IMR-90 (cell line): ENCODE data around the gene SPINT2. TPM values are rescaled to one million over a fixed set of nuclear protein-coding genes. Genes with fewer than 3 reads are reported as not detected.

ENCODE experiments used
- ATAC-seq: fragments of 200-7000 bp; cut with Tn5 transposase; 2 replicates; pipeline ENCODE4 v1.9.1; 2020; ENCODE audit warnings: low read depth, mild to moderate bottlenecking, moderate library complexity
- BruUV-seq: library from RNA; stranded (reverse); fragments of 400-500 nt; replicated peaks from 2 replicates; lab custom pipeline; 2021; lab: Mats Ljungman, UMichigan
- CTCF ChIA-PET: fragments of 300-600 bp; formaldehyde crosslinking; extraction: SDS; loops from one replicate; lab custom pipeline; 2021; ENCODE audit warnings: antibody characterized with exemption; lab: Yijun Ruan, JAX
- POLR2A ChIA-PET: fragments of 300-600 bp; sonication (Branson Sonifier 250); formaldehyde crosslinking; loops from one replicate; lab custom pipeline; 2022; ENCODE audit warnings: antibody characterized with exemption; ENCODE audit not compliant: unreplicated experiment; lab: Charles Lee
- DNase-seq: peaks from one replicate; pipeline ENCODE4 v3.0.0; 2013
- H2AFZ ChIP-seq: replicated peaks from 2 replicates; pipeline ENCODE3; 2013; ENCODE audit warnings: low read length, mild to moderate bottlenecking; ENCODE audit not compliant: poor library complexity
- H2AK5ac ChIP-seq: 2 replicates; pipeline ENCODE4 v1.6.1; 2013; ENCODE audit warnings: low read depth, low read length, inconsistent platforms
- H2AK9ac ChIP-seq: replicated peaks from 2 replicates; pipeline ENCODE3; 2013; ENCODE audit warnings: mild to moderate bottlenecking, low read depth, low read length, moderate library complexity; ENCODE audit not compliant: poor library complexity
- H2BK120ac ChIP-seq: 2 replicates; pipeline ENCODE4 v1.6.1; 2013; ENCODE audit warnings: low read depth, low read length, inconsistent platforms
- H2BK15ac ChIP-seq: 3 replicates; pipeline ENCODE4 v1.6.1; 2013; ENCODE audit warnings: low read depth, low read length, inconsistent platforms
- H2BK20ac ChIP-seq: 2 replicates; pipeline ENCODE4 v1.6.1; 2013; ENCODE audit warnings: low read depth, mild to moderate bottlenecking, inconsistent platforms, low read length, moderate library complexity
- H2BK5ac ChIP-seq: 2 replicates; pipeline ENCODE4 v1.6.1; 2013; ENCODE audit warnings: mild to moderate bottlenecking, low read depth, low read length, inconsistent platforms; ENCODE audit not compliant: poor library complexity, severe bottlenecking
- H3K14ac ChIP-seq: replicated peaks from 2 replicates; pipeline ENCODE4 v1.6.1; 2013; ENCODE audit warnings: low read depth, low read length, inconsistent platforms
- H3K18ac ChIP-seq: 2 replicates; pipeline ENCODE4 v1.6.1; 2013; ENCODE audit warnings: low read depth, low read length, control low read depth
- H3K23ac ChIP-seq: 2 replicates; pipeline ENCODE4 v1.6.1; 2013; ENCODE audit warnings: low read depth, low read length, inconsistent platforms
- H3K27ac ChIP-seq: 2 replicates; pipeline ENCODE4 v1.5.1; 2013; ENCODE audit warnings: mild to moderate bottlenecking, control low read depth, low read length; ENCODE audit not compliant: insufficient read depth
- H3K27me3 ChIP-seq: 2 replicates; pipeline ENCODE4 v1.6.1; 2013; ENCODE audit warnings: low read length; ENCODE audit not compliant: control insufficient read depth, insufficient read depth
- H3K36me3 ChIP-seq: 2 replicates; pipeline ENCODE4 v1.6.1; 2013; ENCODE audit warnings: low read length, mixed read lengths; ENCODE audit not compliant: control insufficient read depth, insufficient read depth
- H3K4ac ChIP-seq: 2 replicates; pipeline ENCODE4 v1.6.1; 2013; ENCODE audit warnings: low read depth, low read length, inconsistent platforms
- H3K4me1 ChIP-seq: 2 replicates; pipeline ENCODE4 v1.6.1; 2013; ENCODE audit warnings: low read length, mixed read lengths; ENCODE audit not compliant: control insufficient read depth, insufficient read depth
- H3K4me2 ChIP-seq: 2 replicates; pipeline ENCODE4 v1.6.1; 2013; ENCODE audit warnings: low read depth, mild to moderate bottlenecking, control low read depth, low read length, moderate library complexity
- H3K4me3 ChIP-seq: 2 replicates; pipeline ENCODE4 v1.5.1; 2013; ENCODE audit warnings: low read depth, mild to moderate bottlenecking, control low read depth, low read length, moderate library complexity; ENCODE audit not compliant: insufficient read depth
- H3K56ac ChIP-seq: 2 replicates; pipeline ENCODE4 v1.6.1; 2013; ENCODE audit warnings: low read length, inconsistent platforms; ENCODE audit not compliant: insufficient read depth; ENCODE audit errors: extremely low read depth
- H3K79me1 ChIP-seq, 2 experiments: 2 replicates each; pipeline ENCODE4 v1.6.1; 2013; ENCODE audit warnings: low read length in 2 of 2, inconsistent platforms in 1 of 2, low read depth in 1 of 2
- H3K9ac ChIP-seq: 2 replicates; pipeline ENCODE4 v1.6.1; 2013; ENCODE audit warnings: low read depth, low read length, control low read depth
- H3K9me1 ChIP-seq: 2 replicates; pipeline ENCODE4 v1.6.1; 2013; ENCODE audit warnings: low read length, inconsistent platforms; ENCODE audit not compliant: insufficient read depth
- H3K9me3 ChIP-seq: 2 replicates; pipeline ENCODE4 v1.6.1; 2013; ENCODE audit warnings: low read length; ENCODE audit not compliant: control insufficient read depth, insufficient read depth
- H4K20me1 ChIP-seq: 2 replicates; pipeline ENCODE4 v1.6.1; 2013; ENCODE audit warnings: low read length, inconsistent platforms; ENCODE audit not compliant: insufficient read depth
- H4K5ac ChIP-seq: 2 replicates; pipeline ENCODE4 v1.6.1; 2013; ENCODE audit warnings: mild to moderate bottlenecking, low read depth, low read length, control low read depth
- H4K8ac ChIP-seq, 2 experiments: 2 replicates each; pipeline ENCODE4 v1.6.1; 2013; ENCODE audit warnings: low read depth in 2 of 2, low read length in 2 of 2, control low read depth in 1 of 2, inconsistent platforms in 1 of 2
- H4K91ac ChIP-seq: 2 replicates; pipeline ENCODE4 v1.6.1; 2013; ENCODE audit warnings: low read depth, low read length, inconsistent platforms; ENCODE audit not compliant: insufficient read depth
- BHLHE40 ChIP-seq: fragments of 150-350 bp; IDR thresholded peaks from 2 replicates; pipeline ENCODE4 v1.6.1; 2016; ENCODE audit warnings: mild to moderate bottlenecking, low read depth, low read length
- CEBPB ChIP-seq: IDR thresholded peaks from 2 replicates; pipeline ENCODE4 v1.6.1; 2012; ENCODE audit warnings: low read depth, low read length, improper control_type of control experiment
- CHD1 ChIP-seq: IDR thresholded peaks from 2 replicates; pipeline ENCODE4 v1.6.1; 2012; ENCODE audit warnings: low read depth, low read length, improper control_type of control experiment
- ELK1 ChIP-seq: fragments of 150-350 bp; IDR thresholded peaks from 2 replicates; pipeline ENCODE4 v1.6.1; 2016; ENCODE audit warnings: low read depth, mild to moderate bottlenecking, low read length, moderate library complexity, borderline replicate concordance
- FOS ChIP-seq: fragments of 150-350 bp; IDR thresholded peaks from 2 replicates; pipeline ENCODE4 v1.6.1; 2016; ENCODE audit warnings: low read depth, low read length
- MAFK ChIP-seq: IDR thresholded peaks from 2 replicates; pipeline ENCODE4 v1.6.1; 2012; ENCODE audit warnings: low read depth, low read length, improper control_type of control experiment
- MAZ ChIP-seq: IDR thresholded peaks from 2 replicates; pipeline ENCODE4 v1.6.1; 2012; ENCODE audit warnings: low read depth, mild to moderate bottlenecking, low read length, improper control_type of control experiment, moderate library complexity, borderline replicate concordance
- MXI1 ChIP-seq: IDR thresholded peaks from 2 replicates; pipeline ENCODE4 v1.6.1; 2012; ENCODE audit warnings: low read depth, mild to moderate bottlenecking, low read length, moderate library complexity, borderline replicate concordance
- NFE2L2 ChIP-seq: fragments of 150-350 bp; IDR thresholded peaks from 2 replicates; pipeline ENCODE4 v1.6.1; 2016; ENCODE audit warnings: low read depth, mild to moderate bottlenecking, low read length
- POLR2A ChIP-seq: IDR thresholded peaks from 2 replicates; pipeline ENCODE4 v1.6.1; 2012; ENCODE audit warnings: mild to moderate bottlenecking, low read depth, low read length
- RAD21 ChIP-seq: IDR thresholded peaks from 2 replicates; pipeline ENCODE4 v1.6.1; 2012; ENCODE audit warnings: low read length, improper control_type of control experiment
- RCOR1 ChIP-seq: IDR thresholded peaks from 2 replicates; pipeline ENCODE4 v1.6.1; 2012; ENCODE audit warnings: mild to moderate bottlenecking, low read length, improper control_type of control experiment; ENCODE audit not compliant: insufficient replicate concordance
- RFX5 ChIP-seq: IDR thresholded peaks from 2 replicates; pipeline ENCODE4 v1.8.0; 2012; ENCODE audit warnings: low read depth, mild to moderate bottlenecking, low read length, moderate library complexity
- SMC3 ChIP-seq: fragments of 150-350 bp; IDR thresholded peaks from 2 replicates; pipeline ENCODE4 v1.6.1; 2016; ENCODE audit warnings: low read depth, mild to moderate bottlenecking, antibody characterized with exemption, low read length, moderate library complexity
- WGBS, 2 experiments: methylation state at CpG; one replicate each; pipeline versions ENCODE4 v1.1.5 to v1.1.7; 2013; ENCODE audit warnings: missing lambda C conversion rate in 2 of 2; ENCODE audit not compliant: insufficient read length in 1 of 2; ENCODE audit errors: extremely low coverage in 2 of 2; 5-methylcytosine and 5-hydroxymethylcytosine counted together
- dilution Hi-C: fragments of 300-500 bp; cut with HindIII; formaldehyde crosslinking; loops from one replicate; pipeline ENCODE4 v1.14.3; 2018; ENCODE audit warnings: low sequenced_read_pairs; ENCODE audit not compliant: unreplicated experiment
- in situ Hi-C: fragments of 300-500 bp; cut with MboI; formaldehyde crosslinking; loops from 3 replicates; pipeline ENCODE4 v1.14.3; 2019; ENCODE audit warnings: low sequenced_read_pairs, inconsistent platforms, mixed read lengths
- intact Hi-C: fragments of 100-400 bp; cut with micrococcal nuclease; formaldehyde crosslinking; loops from 2 replicates; pipeline ENCODE4 v1.10.0; 2022
- polyA plus RNA-seq, 3 experiments: library from polyadenylated mRNA; depleted of rRNA; stranded (reverse); fragments of >200 nt; gene quantifications; 2 replicates each; pipeline ENCODE4 v1.2.3, GENCODE V29; 2012; ENCODE audit warnings: low replicate concordance in 1 of 3
- total RNA-seq: library from RNA; depleted of rRNA; stranded (reverse); fragments of >200 nt; gene quantifications from 2 replicates; pipeline ENCODE4 v1.2.3, GENCODE V29; 2012
- TF ChIP-seq, protein P1 (sequence below): conservative IDR thresholded peaks from 2 replicates; pipeline ENCODE4 v1.5.1; 2012; ENCODE audit warnings: mild to moderate bottlenecking, low read depth, low read length, improper control_type of control experiment
- TF ChIP-seq, protein P2 (sequence below): fragments of 150-350 bp; IDR thresholded peaks from 2 replicates; pipeline ENCODE4 v1.6.1; 2017; ENCODE audit warnings: mild to moderate bottlenecking, antibody characterized with exemption, low read length, low read depth

SPINT2 gene
- total and polyA plus RNA-seq, 2 of the 4 experiments (the other 2 are of a cell fraction): 0.54 to 1.2 TPM

DNA sequence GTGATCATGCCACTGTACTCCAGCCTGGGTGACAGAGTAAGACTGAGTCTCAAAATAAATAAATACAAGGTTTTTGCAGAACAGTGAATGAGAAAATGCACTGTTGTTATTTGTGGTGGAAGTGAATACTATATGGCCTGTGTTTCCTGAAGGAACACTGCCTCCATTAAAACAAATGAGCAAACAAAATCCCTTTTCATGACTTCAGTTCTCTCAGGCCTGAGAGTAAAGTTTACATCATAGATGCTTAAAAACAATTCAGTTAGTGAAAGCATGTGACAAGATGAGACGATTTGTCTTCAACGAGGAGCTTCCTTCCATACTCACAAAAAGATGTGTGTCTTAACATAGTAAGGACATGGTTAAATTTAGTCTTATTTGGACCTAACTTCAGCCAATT lies 14.4 kb downstream of the SPINT2 start:
- H3K4me2 ChIP-seq: no peak overlapping the region
- no peak overlapping the region for H2AFZ ChIP-seq
- H2BK20ac ChIP-seq: peak overlapping the region; percentile 85; the same call in 1 of the 2 replicates
- ATAC-seq (no peak), DNase-seq (no peak)
- H2AK9ac ChIP-seq: no peak overlapping the region
- peak overlapping the region; percentile 88; the same call in 1 of the 2 replicates for H2BK120ac ChIP-seq
- peak overlapping the region; percentile 69 to 78; a peak in 2 of 4 replicates for H4K8ac ChIP-seq
- peaks cover 13% of the 10 kb centered on the region for H3K4me1 ChIP-seq
- H3K4me3 ChIP-seq: no peak overlapping the region
- peak overlapping the region; percentile 58; the same call in 1 of the 2 replicates for H3K14ac ChIP-seq
- 0 out of 2 replicates have a peak overlapping the region, but pooled peaks have one; percentile 38 for H3K23ac ChIP-seq
- peaks cover 5% of the 10 kb centered on the region; the same call in 1 of the 2 replicates for H3K9me1 ChIP-seq
- no peaks in the 10 kb centered on the region for H3K36me3 ChIP-seq
- H3K27ac ChIP-seq: peak overlapping the region; percentile 83; the same call in 1 of the 2 replicates
- WGBS, 2 experiments: no CpG with 5 or more reads among the region's 2 CpGs
- no peak overlapping the region for H3K56ac ChIP-seq
- no peak overlapping the region for H3K9ac ChIP-seq
- H3K18ac ChIP-seq: peak overlapping the region; percentile 93
- TF ChIP-seq SMC3 (no peak), POLR2A (no peak), RAD21 (no peak), MAFK (no peak), NFE2L2 (no peak), RCOR1 (no peak), CHD1 (no peak), ELK1 (no peak), CEBPB (no peak), MXI1 (no peak), RFX5 (no peak), FOS (no peak), MAZ (no peak), BHLHE40 (no peak)
- TF ChIP-seq, protein P1, sequence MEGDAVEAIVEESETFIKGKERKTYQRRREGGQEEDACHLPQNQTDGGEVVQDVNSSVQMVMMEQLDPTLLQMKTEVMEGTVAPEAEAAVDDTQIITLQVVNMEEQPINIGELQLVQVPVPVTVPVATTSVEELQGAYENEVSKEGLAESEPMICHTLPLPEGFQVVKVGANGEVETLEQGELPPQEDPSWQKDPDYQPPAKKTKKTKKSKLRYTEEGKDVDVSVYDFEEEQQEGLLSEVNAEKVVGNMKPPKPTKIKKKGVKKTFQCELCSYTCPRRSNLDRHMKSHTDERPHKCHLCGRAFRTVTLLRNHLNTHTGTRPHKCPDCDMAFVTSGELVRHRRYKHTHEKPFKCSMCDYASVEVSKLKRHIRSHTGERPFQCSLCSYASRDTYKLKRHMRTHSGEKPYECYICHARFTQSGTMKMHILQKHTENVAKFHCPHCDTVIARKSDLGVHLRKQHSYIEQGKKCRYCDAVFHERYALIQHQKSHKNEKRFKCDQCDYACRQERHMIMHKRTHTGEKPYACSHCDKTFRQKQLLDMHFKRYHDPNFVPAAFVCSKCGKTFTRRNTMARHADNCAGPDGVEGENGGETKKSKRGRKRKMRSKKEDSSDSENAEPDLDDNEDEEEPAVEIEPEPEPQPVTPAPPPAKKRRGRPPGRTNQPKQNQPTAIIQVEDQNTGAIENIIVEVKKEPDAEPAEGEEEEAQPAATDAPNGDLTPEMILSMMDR: no peak
- TF ChIP-seq, protein P2, sequence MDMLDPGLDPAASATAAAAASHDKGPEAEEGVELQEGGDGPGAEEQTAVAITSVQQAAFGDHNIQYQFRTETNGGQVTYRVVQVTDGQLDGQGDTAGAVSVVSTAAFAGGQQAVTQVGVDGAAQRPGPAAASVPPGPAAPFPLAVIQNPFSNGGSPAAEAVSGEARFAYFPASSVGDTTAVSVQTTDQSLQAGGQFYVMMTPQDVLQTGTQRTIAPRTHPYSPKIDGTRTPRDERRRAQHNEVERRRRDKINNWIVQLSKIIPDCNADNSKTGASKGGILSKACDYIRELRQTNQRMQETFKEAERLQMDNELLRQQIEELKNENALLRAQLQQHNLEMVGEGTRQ: no peak
- no peak overlapping the region for H2BK15ac ChIP-seq
- peak overlapping the region; percentile 67; the same call in 1 of the 2 replicates for H3K4ac ChIP-seq
- intact Hi-C loops: no loop called here
- dilution Hi-C loops: no loop called here
- peak overlapping the region; percentile 55 for H2BK5ac ChIP-seq
- peak overlapping the region; percentile 86 for H4K5ac ChIP-seq
- H4K91ac ChIP-seq: 0 out of 2 replicates have a peak overlapping the region, but pooled peaks have one; percentile 38
- H3K79me1 ChIP-seq: no peaks in the 10 kb centered on the region
- H3K9me3 ChIP-seq: no peaks in the 10 kb centered on the region
- no TSS peak for BruUV-seq
- no peaks in the 10 kb centered on the region for H3K27me3 ChIP-seq
- peak overlapping the region; percentile 20; the same call in 1 of the 2 replicates for H2AK5ac ChIP-seq
- in situ Hi-C loops: no loop called here
- ChIA-PET CTCF (interaction anchor here (1.3 kb wide), 1 partner anchor 9 kb away, joined by 4 read pairs; no protein-coding TSS in a partner anchor), POLR2A (no interaction called here)
- no peaks in the 10 kb centered on the region for H4K20me1 ChIP-seq
